Raji (cell line): Measurements from ENCODE around the gene CRYZ.

Source experiments
- POLR2A ChIP-seq: IDR thresholded peaks from 2 replicates; pipeline ENCODE4 v1.6.1; 2011; ENCODE audit warnings: low read depth, low read length, control low read depth; ENCODE audit not compliant: insufficient read depth

Gene CRYZ

DNA sequence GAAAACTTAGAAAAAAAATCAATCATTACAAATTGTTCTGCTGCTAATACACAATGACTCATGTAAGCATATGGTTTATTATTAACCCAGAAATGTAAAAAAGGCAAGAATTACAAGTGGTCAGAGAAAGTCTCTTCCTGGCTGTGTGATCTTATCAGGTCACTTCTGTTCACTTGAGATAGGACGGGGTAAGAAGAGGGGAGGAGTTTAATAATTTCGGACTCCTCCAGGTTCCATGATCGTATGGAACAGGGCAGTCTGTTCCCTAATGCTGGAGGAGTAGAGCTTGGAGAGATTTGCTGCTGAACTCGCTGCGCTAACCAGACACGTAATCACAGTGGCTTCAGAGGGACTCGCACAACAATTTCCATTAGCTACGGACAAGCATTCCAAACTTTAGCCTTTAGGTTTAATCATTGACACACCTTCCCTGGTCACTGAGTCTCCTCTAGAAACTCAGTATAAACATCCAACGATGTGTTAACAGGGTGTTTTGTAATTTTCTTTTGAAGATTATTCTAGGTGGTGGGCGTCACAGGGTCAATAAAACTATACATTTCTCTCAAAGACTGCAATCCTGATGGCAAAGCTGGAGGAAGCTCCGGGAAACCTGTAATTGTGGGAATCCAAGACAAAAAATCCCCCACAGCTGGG is 1.3 kb downstream of the CRYZ start:
- TF ChIP-seq POLR2A, result no peak

DNA sequence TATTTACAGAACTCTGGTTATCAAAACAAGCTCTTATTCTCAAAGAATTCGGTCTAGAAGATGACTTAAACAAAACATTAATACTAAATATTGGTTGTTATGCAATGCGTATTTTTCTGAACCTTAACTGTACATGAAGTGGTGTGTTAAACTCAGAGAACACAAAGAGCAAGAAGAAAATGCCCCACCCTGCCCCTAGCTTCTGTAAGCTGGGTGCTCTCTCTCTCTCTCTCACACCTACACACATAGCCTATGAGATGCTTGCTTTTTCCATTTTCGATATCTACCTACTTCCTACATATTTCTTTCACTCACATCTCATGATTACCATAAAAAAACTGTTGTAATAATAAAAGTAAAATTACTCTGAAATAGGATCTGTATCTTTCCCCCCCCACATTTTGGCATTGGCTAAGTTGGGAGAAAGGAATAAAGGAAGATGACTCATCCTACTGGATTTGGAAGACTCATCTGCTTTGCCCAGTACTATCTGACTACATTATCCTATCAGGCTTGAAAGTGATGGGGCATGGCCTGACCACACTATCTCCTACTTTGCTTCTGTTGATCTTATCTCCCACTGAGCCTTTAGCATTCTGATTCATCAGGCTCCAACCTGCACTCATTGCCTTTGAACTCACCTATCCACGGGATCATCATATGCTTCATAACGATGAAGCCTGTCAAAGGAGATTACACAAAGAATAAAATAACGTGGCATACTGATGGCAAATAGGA is 2.9 kb downstream of the CRYZ start:
- no peak for TF ChIP-seq POLR2A

DNA sequence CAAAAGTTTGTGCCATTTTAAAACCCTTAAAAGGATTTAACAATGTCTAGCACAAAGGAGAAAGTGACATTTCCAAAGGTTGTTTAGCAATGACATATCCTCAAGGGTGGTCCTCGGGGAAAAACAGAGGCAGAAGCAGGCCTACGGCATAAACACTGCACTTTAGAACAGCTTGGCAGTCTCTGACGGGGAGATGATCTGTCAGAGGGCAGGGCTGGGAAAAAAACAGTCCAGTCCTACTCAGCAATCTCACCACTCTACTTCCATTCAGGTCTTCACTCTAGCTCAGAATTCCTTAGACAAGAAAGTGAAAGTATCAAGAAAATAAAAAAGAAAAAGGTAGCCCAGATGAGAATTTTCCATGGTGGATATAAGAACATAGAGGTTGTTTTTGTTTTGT is 4.1 kb downstream of the CRYZ start:
- TF ChIP-seq POLR2A, result no peak

DNA sequence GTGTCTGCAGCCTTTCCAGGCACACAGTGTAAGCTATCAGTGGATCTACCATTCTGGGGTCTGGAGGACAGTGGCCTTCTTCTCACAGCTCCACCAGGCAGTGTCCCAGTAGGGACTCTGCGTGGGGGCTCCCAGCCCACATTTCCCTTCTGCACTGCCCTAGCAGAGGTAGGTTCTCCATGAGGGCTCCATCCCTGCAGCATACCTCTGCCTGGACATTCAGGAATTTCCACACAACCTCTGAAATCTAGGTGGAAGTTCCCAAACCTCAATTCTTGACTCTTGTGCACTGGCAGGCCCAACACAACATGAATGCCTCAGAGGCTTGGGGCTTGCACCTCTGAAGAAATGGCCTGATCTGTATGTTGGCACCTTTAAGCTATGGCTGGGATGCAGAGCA is 6.8 kb downstream of the CRYZ start:
- no peak for TF ChIP-seq POLR2A

DNA sequence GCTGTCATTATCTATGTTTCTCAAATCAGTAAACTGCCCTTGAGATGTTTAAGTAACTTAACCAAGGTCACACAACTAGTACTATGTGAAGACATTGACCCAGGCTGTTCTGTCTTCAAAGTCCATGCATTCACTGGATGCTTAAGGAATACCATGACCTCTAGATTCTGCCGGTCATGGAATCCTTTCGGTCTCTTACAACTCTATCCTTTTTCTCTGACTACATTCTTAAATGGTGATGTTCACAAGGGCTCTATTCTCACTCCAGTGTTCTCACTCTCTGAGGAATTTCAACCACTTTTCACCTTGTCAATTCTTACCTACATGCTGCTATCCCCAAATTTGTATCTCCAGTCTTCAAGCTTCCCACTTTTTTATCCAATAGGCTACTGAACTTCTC is 15.2 kb downstream of the CRYZ start:
- no peak for TF ChIP-seq POLR2A

DNA sequence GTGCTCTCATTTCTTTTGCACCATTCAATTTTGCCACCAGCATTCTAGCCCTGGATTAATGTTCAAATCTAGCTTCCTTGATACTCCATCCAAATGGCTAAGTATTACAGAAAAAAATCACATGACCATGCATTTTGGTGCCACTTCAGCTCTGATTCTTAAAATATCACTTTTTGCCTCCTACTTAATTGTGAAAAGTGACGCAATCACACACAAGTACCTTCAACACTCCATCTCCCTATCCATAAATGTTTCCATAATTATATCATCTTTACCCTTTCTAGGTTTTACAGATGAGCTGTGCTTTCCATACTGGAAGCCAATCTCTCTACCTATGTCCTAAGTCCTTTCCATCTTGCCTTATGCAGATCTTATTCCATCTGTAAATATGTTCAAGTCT is 16.0 kb downstream of the CRYZ start:
- no peak for TF ChIP-seq POLR2A

DNA sequence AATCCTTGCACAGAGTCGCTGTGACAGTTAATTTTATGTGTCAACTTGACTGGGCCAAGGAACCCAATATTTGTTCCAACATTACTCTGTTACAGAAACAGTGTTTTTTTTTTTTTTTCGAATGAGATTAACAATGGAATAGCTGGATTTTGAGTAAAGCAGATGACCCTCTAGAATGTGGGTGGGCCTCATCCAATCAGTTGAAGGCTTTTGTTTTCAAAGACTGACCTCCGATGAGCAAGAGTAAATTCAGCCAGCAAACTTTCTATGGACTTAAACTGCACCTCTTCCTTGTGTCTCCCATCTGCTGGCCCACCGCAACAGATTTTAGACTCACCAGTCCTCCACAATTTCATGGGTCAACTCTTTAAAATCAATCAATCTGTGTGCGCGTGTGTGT is 17.0 kb downstream of the CRYZ start:
- no peak for TF ChIP-seq POLR2A

DNA sequence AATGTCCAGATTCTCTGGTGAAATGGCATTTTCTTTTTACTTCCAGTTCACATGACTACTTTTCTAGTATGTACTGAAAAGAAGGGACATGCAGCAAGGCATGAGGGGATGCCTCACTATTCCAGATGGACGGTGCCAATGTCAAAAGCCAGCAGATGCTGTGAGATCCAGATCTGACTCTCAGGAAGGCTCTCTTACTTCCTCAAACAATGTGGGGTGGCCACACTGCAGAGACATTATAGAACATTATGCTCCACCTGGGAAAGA is 17.7 kb downstream of the CRYZ start:
- no peak for TF ChIP-seq POLR2A

DNA sequence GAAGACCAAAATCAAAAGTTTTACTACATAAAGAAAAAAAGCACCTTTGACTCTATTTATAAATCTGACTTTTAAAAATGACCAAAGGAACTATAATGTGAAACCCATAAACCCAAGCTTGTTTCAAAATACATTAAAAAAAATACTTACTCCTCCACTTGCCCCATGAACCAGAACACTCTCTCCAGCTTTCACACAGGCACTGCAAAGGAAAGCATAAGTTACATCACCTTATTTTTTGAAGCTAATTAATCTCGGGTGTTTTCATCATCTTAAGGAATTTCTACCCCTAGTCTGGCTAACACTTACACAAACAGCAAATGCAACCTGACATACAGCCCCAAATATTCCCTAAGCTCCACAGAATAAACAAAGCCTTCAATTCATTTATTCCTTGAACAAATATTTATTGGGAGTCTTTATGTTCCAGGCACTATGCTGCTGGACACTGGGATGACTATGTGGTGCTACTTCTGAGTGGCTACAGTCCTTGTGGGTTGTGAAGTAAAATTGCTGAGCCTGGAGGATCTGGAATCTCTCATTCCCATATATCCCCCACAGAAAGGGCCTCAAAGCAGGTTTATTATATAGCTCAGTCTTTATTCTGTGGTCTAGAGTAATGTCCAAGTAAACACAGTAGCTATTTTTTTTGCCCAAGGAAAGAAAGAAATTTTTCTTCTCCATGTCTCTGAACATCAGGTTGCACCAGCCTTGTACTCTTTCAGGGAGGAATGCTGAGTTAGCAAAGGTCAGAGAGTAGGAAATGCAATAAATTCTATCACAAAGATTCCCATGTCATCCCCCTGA is 18.2 kb downstream of the CRYZ start:
- no peak for TF ChIP-seq POLR2A

DNA sequence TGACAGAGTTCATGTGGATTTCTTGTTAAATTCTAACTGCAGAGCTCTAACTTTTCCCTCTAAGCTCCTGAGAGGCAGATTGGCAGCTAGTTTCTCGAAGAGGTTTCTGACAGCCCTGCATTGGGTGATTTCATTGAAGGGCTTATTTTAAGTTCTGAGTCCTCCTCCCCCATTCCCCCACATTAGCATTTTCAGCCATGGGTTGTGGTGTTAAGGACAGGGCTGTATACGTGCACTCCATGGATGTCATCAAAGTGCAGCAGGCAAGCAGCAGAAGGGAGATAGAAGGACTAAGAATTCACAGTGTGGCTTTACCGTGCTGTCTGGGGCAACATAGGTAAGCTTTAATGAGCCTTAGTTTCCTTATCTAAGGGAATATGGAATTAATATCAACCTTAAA is 19.0 kb downstream of the CRYZ start:
- TF ChIP-seq POLR2A, result no peak

DNA sequence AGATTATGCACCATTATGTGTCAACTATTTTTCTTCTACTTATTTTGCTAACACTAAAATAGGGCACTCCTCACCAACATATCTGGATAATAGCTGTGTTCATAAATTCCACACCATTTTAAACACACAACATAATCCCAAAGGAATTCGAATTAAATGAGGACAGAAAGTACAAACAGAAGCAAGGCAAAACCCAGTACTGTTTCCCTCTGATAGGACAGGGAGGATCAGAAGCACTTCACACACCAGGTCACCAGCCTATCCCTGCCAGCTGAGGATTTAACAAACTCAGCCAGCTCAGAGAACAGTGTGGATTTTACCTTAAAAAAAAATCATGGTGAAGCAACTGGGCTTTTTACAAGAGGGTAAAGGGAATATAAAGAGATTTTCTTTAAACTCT is 20.0 kb downstream of the CRYZ start:
- no peak for TF ChIP-seq POLR2A

DNA sequence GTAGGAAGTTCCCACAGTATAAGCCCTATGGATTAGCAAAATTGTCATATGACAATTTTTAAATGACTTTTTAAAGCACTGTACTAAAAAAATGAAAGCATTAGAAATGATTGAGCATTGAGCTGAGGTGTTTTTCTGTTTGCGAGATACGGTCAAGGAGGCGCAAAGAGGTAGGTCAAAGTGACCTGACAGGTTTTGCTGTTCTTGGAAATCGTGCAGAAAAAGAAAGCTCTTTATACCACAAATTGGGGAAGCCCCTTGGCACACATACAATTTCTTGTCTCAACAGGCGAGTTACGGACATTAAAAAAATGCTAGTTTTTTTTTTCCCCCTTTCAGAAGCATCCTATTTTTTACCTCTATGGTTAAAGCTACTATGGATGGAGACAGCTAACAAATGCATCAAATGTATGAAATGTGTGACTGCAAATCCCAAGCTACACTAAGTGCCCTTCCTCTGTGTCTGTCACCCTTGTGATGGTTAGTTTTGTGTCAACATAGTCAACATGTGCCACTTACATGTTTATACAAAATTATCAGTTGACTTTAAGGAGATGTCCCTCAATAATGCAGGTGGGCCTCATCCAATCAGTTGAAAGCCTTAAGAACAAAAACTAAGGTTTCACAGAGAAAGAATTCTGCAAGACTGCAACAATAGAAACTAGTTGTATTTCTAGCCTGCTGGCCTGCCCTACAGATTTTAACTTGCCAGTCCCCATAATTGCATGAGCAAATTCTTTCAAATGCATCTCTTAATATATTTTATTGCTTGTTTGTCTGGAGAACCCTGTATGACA is 29.3 kb downstream of the CRYZ start:
- TF ChIP-seq POLR2A, result no peak

DNA sequence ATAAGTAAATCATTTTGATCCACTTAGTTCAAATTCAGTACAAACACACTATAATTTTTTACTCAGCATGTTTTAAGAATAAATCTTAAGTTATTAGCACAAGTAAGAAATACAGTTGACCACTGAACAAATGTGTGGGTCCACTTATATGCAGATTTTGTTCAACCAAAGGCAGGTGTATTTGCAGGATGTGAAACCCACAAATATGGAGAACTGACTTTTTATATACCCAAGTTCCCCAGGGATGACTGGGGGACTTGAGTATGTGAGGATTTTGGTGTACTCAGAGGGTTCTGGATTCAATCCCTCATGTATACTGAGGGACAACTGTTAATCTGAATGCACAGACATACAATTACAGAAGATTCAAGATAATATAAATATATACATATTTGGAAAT is 33.5 kb downstream of the CRYZ start:
- no peak for TF ChIP-seq POLR2A

DNA sequence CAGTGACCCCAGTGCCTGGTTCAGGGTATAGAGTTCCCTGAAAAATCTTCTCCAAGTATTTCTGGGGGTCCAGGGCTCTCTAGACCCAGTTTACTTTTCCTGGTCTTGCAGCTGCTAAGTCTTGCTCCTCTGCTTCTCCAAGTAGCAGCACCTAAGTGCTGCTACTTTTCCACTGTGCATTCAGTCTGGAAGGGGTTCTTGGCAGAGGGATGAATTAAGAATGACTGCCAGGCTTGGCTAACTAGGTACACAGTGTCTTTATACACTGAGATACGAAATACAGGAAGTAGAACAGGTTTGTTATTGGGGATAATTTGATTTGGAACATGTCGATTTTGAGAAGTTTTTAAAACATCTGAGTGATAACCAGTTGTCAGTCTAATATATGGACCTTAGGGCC is 35.0 kb downstream of the CRYZ start:
- no peak for TF ChIP-seq POLR2A

DNA sequence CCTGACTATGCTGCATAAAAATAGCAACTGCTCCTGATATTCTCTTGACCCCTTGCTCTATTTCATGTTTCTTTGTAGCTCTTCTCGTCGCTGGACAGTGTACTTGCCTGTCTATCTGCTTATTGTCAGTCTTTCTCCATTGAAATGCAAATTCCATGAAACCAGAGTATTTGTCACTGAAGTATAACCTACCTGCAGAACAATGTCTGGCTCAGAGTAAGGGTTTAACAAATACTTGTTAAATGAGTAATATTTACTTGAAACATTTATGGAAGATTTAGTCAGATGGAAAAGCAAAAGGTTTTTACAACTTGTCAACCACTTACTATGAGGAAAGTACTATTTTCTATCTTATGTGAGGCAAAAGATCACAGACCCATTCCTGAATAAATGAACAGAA is 39.4 kb downstream of the CRYZ start:
- TF ChIP-seq POLR2A, result no peak
